ENCODE measurements around the gene CHD9.

- TF ChIP-seq CTCF (IDR thresholded peaks at IDR 0.05) (no peak), EZH2 (IDR thresholded peaks at IDR 0.05) (no peak)
These were observed 4.9 kb downstream of the CHD9 start for GRCh38 chr16:53059672-53060071.
